GM23248 (cell line): ENCODE results near the gene CREBBP.

ENCODE experiments used
- EZH2 ChIP-seq: fragments of 200-600 bp; sonication (generic); IDR thresholded peaks from 2 replicates; pipeline ENCODE4 v1.6.1; 2018; ENCODE audit warnings: antibody characterized with exemption, mild to moderate bottlenecking; ENCODE audit not compliant: insufficient read depth, poor library complexity, severe bottlenecking
- EZH2phosphoT487 ChIP-seq: fragments of 200-600 bp; sonication (generic); IDR thresholded peaks from 2 replicates; pipeline ENCODE4 v1.6.1; 2018; ENCODE audit warnings: antibody characterized with exemption, moderate library complexity, mild to moderate bottlenecking, low read depth; ENCODE audit not compliant: insufficient read depth

DNA sequence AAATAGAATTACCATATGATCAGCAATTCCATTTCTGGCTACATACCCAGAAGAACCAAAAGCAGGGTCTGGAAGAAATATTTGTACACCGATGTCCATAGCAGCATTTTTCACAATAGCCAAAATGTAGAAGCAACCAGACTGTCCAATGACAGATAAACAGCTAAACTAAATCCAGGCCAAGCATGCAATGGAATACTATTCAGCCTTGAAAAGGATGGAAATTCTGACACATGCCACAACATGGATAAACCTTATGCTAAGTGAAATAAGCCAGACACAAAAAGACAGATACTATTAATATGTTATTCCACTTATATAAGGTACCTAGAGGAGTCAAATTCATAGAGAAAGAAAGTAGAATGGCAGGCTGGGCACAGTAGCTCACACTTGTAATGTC lies 25.9 kb upstream of the CREBBP start:
- no peak for TF ChIP-seq EZH2
- no peak for TF ChIP-seq EZH2phosphoT487
